Keratinocyte (primary cell): ENCODE measurements around the gene SAPCD1.

ENCODE experiments used
- CTCF ChIP-seq, 3 experiments: IDR thresholded peaks in 1 of 3; conservative IDR thresholded peaks in 1 of 3; optimal IDR thresholded peaks in 1 of 3; 2 replicates in 2 of 3; 3 replicates in 1 of 3; pipeline versions ENCODE3 to v1.5.1; 2011; ENCODE audit warnings: low read length in 3 of 3, mild to moderate bottlenecking in 3 of 3, moderate library complexity in 2 of 3, control low read depth in 1 of 3, inconsistent platforms in 1 of 3; ENCODE audit not compliant: insufficient read depth in 2 of 3; ENCODE audit errors: extremely low read depth in 1 of 3
- EZH2 ChIP-seq: IDR thresholded peaks from one replicate; pipeline ENCODE4 v1.6.1; 2012; ENCODE audit warnings: inconsistent platforms, mild to moderate bottlenecking, low read length, moderate library complexity

GRCh38 chr6:31794866-31795615, 32.6 kb downstream of the SAPCD1 start:
- TF ChIP-seq EZH2 (no peak), CTCF (optimal IDR thresholded peaks at IDR 0.05 in 1 of 3, IDR thresholded peaks at IDR 0.05 in 1 of 3, conservative IDR thresholded peaks at IDR 0.05 in 1 of 3; ENCODE audit: extremely low read depth in 1 of 3, insufficient read depth in 2 of 3, low read length in 3 of 3) (no peak)
